Mammary epithelial cell (primary cell): ENCODE results near the gene GPR31.

Experiments used
- EZH2 ChIP-seq: IDR thresholded peaks from 2 replicates; pipeline ENCODE4 v1.6.1; 2012; ENCODE audit warnings: low read length, inconsistent platforms, borderline replicate concordance
- TF ChIP-seq, protein P1 (sequence below), 2 donors: IDR thresholded peaks in 1 of 2; conservative IDR thresholded peaks in 1 of 2; 2 replicates each; pipeline ENCODE4 v1.5.1; 2011 to 2012; ENCODE audit warnings: inconsistent platforms in 2 of 2, low read length in 2 of 2, mild to moderate bottlenecking in 2 of 2, control low read depth in 1 of 2, low read depth in 1 of 2; ENCODE audit not compliant: insufficient read depth in 1 of 2; ENCODE audit errors: extremely low read depth in 1 of 2

DNA sequence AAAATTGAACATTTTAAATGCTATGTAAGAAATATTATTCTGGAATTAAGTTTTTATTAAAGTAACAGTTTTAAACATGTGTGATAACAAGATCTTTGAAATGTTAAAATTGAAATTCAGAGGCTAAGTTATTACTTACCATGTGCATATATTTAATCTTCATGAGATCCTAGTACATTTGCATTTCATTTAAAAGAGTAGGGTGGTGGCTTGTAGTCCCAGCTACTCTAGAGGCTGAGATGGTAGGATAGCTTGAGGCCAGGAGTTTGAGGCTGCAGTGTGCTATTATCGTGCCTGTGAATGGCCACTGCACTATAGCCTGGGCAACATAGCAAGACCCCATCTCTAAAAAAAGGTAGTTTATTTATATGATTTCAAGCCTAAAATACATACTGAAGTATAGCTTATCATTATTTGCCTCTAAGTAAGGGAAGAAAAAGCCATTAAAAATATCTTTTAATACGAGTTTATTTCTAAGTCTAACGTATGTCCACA is 31.9 kb downstream of the GPR31 start:
- TF ChIP-seq, protein P1, sequence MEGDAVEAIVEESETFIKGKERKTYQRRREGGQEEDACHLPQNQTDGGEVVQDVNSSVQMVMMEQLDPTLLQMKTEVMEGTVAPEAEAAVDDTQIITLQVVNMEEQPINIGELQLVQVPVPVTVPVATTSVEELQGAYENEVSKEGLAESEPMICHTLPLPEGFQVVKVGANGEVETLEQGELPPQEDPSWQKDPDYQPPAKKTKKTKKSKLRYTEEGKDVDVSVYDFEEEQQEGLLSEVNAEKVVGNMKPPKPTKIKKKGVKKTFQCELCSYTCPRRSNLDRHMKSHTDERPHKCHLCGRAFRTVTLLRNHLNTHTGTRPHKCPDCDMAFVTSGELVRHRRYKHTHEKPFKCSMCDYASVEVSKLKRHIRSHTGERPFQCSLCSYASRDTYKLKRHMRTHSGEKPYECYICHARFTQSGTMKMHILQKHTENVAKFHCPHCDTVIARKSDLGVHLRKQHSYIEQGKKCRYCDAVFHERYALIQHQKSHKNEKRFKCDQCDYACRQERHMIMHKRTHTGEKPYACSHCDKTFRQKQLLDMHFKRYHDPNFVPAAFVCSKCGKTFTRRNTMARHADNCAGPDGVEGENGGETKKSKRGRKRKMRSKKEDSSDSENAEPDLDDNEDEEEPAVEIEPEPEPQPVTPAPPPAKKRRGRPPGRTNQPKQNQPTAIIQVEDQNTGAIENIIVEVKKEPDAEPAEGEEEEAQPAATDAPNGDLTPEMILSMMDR (conservative IDR thresholded peaks at IDR 0.05 in 1 of 2, IDR thresholded peaks at IDR 0.05 in 1 of 2; ENCODE audit: extremely low read depth in 1 of 2, insufficient read depth in 1 of 2, low read depth in 1 of 2, low read length in 2 of 2) = no peak
- TF ChIP-seq EZH2 = no peak
